Measurements from ENCODE around the gene ATXN7L1.

The ATXN7L1 gene

DNA sequence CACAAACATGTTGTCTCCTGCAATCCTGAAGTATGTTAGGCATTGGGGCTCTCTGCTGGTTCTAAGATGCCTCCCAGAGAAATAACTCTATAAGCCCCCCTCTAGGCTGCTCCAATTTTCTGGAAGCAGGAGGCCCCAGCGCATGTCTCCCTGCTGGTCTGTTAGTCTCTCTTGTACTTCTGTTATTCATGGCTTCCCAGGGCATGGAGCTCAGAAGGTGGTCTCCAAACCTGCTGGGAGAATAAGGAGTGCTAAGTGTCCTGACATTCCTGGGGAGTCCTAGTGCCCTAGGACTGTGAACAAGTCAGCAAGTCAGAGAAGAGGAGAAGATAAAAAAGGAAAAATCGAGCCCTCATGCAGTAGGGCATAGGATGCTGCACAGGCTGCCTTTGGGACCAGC is 224.6 kb downstream of the ATXN7L1 start:
- no peak for DNase-seq (ENCODE audit: low read depth in 2 of 2, low spot score in 1 of 2)

DNA sequence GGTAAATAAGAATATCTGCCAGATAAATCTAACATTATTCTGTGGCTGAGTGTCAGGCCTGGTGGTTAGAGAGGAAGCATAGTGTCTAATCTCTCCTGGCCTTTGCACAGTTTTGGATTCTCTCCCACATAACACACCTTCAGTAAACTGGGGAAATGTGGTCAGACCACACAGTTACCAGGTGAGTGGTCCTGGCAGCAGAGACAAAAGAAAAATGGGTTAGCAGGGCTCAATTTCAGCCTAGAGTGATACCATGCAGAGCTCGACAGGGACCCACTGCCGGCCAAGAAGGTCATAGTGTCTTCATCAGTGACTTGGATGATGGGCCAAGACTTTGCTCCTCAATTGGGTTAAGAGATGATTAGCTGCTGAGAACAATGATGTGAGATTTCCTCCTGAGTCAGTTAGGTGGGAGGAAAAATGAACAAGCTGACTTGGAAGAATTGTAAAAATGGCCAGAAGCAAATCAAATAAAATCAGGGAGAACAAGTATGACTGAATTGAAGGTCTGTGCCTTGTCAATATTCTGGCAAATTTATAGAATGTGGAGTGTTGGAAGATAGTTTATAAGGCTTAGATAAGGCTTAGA is 225.9 kb downstream of the ATXN7L1 start:
- DNase-seq (ENCODE audit: low read depth in 2 of 2, low spot score in 1 of 2), result no peak

DNA sequence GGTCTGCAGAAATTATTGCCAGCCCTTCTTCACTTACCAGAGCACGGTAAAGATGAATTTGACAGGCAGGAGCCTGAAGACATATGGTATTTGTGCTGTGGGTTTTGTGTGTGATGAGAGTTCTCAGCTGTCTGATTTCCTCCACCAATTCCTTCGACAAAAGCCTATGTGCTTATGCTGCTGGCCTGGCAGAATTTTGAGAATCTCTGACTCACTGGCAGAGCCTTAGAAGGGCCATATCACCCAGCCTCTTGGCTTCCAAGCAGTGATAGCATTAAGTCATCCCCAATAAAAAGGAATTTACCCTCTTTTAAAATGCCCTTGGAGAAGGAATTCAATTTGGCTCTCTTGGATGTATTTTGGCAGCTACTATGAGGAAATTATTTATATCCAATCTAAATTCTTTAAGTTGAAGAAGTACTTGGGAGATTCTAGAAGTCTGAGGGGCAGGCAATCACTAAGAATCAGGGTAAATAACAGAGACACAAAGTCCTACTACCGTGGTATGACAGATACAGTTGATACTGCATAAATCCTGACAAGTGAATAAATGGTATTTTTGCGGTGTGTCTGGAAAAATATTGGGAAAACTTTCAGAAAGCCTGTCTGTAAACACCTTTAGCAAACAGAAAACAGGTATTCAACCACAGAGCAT is 226.5 kb downstream of the ATXN7L1 start:
- DNase-seq (ENCODE audit: low read depth in 2 of 2, low spot score in 1 of 2), result no peak

DNA sequence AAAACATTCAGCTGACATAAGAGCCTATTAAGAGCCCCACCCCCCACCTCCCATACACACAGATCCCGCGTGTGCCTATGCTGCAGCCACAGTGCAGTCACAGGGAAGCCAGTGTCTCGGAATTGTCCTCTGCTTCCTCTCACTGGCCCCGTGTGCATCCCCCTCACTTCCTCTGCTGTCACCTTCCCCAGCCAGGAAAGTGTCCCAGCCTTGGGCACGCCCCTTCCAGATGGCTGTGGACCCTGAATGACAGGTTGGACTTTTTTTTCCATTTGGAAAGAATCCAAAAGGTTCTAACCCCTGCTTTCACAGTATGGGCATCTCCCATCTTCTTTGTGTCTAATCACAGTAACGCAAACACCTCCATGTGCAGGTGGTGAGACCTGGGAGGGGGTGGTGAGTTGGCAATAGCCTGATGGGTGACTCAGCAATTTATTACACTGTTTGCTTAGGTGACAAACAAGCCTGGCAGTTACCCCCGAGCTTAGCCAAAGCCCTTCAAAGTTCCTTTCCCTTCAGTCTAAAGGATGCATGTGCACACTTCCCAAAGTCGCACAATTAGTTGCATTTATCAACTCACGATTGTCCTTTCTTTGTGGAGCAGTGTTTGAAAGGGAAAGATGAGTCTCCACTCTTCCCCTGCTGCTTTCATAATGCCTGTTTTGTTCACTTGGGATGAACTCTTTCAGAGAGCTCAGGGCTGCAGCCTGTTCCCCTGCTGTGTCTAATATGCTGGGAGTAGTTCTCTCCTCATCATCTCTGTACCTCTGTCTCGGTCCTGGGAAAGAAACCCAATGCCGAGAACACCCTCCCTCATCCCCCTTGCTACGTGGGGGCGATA is 227.6 kb downstream of the ATXN7L1 start:
- DNase-seq (ENCODE audit: low read depth in 2 of 2, low spot score in 1 of 2), result no peak

DNA sequence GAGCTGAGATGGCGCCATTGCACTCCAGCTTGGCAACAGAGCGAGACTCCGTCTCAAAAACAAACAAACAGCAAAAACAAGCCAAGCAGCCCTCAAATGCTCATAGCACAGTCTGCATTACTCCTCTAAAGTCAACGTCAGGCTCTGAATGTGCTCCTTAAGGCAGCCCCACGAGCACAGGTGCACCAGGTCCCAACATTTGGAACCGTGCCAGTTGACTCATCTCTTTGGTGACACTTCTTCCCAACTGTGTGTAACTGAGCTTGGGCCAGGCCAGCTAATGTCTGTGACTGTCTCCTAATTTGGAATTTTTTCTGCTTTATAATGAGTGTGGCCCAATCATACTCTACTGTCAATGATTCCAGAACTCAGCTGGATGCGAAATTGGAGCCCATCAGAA is 228.8 kb downstream of the ATXN7L1 start:
- no peak for DNase-seq (ENCODE audit: low read depth in 2 of 2, low spot score in 1 of 2)

DNA sequence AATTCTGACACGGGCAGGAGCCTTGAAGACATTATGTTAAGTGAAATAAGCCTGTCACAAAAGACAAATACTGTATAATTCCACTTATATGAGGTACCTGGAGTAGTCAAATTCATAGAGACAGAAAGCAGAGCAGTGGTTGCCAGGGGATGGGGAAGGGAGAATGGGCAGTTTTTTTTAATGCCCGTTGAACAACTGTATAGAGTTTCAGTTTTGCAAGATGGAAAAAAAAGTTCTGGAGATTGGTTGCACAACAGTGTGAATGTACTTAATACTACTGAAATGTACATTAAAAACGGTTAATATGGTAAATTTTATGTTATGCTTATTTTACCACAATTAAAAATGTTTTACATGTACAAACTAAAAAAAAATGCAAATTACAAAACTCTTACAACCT is 231.5 kb downstream of the ATXN7L1 start:
- no peak for DNase-seq (ENCODE audit: low read depth in 2 of 2, low spot score in 1 of 2)

DNA sequence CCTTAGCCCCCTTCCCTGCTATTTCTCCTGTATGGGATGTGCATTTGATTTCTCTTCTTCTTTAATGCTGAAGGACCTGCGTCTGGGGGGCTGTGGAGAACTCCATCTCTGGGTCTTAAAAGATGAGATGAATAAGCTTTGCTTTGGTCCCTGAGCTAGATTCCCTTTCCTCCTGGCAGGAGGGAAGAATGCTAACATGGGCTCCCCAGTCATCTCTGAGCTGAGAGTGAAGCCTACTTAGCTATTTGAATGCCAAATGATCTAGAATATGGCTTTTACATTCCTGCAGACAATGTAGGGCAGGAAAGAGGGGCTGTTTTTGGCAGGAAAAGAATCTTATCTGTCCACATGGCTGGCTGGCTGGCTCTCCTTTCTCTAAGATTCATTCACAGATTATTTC is 232.5 kb downstream of the ATXN7L1 start:
- no peak for DNase-seq (ENCODE audit: low read depth in 2 of 2, low spot score in 1 of 2)

DNA sequence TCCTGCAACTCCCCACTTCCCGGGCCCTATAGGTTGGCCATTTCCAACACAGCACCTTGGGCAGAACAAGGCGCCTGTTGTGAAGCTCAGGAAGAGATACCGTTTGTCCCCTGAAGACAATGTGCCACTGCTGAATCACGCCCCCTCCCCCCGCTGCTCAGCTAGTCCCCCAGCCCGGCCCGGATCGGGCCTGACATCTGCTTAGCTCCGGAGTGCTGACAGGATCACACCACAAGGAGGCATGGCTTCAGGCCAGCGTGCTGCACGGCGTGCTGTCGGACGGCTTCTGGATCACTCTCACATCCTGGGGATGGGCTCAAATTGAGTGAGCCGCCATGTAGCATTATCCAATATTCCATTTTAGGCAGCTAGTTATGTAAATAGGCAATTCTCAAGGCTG is 233.0 kb downstream of the ATXN7L1 start:
- DNase-seq (ENCODE audit: low read depth in 2 of 2, low spot score in 1 of 2), result no peak

DNA sequence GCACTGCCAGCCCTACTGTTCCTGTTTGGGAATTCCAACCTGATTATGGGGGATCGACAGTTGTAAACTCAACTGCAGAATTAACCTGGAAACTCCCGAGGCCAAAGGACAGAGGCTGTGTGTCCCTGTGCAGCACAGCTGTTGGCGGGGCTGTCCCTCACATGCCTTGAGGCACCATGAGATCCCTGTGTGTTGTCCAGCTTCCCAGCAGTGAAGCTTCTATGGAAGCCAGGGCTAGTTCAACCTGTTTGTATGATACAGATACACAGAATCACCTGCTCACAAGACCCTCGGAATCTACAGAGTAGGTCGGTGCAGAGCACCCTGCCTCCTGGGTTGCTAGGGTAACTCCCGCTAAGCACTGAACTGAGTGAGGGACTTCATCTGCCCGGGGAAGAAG is 234.1 kb downstream of the ATXN7L1 start:
- DNase-seq (ENCODE audit: low read depth in 2 of 2, low spot score in 1 of 2), result no peak

DNA sequence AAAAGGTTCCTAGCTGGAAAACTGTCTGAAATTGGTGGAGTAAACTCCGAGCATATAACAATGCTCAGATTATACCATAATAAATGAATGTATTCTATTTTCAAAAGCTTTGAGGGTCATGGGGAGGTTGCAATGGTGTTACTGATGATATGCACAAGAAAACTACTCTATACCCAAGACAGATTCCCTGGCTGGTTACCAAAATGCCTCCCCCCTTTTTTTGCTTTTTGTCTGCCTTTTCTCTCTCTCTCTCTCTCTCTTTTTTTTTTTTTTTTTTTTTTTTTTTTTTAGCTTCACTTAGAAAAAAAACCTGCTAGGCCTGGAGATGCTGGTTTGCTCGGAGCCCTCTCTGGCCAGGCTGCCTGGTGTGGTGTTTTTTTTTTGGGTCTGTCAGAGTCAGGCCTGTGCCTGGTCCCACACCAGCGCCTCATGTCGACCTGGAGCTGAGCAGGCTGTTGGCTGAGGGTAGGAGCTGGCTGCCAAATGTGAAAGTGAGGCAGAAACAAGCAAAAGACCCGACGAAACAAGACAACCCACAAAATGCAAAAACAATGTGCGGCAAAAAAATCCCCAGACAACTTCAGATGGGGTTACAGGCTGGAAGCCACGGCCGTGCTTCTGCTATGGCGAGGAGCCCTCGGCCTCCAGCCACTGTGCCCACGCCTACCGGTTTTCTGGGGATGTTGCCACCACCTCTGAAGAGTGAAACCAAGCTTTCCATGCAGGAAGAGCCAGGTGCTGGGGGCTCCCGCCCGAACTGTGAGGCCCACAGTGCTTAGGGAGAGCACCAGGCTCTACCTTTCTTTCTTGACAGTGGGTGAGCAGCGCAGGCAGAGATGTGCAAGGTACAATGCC is 235.2 kb downstream of the ATXN7L1 start:
- DNase-seq (ENCODE audit: low read depth in 2 of 2, low spot score in 1 of 2), result no peak

DNA sequence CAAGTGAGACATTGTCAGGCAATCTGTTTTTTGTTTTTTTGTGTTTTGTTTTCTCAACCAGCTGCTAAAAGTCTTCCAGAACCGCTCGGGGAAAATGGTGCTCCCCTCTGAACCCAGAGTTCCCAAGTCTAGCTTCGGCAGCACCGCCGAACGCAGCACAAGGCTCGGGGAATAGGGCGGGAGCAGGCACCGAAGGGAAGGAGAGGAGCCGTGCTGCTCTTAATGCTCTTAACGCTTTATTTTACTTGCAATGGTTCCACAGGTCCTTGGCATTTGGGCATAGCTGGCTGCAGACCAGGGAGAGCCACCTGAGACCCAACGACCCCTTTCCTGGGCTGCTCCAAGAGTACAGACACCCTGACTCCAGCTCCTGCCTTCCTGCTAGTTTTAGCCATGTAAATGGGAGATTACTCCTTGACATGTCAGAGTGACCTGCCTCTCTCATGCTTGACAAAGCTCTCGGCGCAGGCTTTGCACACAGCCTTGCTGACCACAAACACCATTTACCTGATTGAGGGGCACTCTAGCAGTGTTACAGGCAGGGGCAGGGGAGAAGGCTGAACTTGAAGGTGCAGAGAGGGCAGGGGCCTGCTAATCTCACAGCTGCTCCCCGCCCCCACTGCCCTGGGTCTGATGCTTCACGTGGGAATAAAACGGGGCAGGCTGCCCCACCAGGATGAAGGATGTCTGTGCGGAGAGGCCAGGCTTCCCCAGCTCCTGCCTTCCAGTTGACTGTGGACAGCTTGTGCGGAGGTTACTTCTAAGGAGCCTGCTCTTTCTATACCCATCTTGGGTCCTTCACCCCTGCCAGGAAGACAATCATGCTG is 236.5 kb downstream of the ATXN7L1 start:
- DNase-seq (ENCODE audit: low read depth in 2 of 2, low spot score in 1 of 2), result no peak

DNA sequence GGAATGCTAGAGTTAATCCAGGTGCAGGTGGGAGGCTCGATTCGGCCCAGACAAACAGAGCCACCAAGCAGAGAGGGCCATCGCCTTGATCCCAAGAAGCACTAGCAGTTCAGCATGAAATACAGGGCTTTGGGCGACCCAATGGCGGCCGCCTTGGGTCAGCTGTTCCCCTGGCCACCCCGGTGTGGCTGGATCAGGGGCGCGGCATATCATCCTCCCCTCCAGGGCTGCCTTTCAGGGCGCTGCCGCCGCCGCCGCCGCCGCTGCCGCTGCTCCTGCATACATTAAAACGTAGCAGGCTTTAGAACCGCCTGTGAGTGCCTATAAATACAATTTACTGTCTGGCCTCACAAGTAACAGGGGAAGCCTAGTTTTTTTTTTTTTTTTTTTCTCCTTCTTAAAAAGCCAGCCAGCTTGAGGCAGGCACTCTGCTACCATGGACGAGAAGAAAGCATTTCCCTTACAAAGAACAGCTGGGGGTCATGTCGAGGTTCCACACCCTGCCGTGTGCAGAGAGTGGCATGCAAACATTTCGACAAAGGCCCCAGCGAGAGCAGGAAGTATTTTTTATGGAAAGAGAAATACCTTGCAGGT is 237.4 kb downstream of the ATXN7L1 start:
- DNase-seq (ENCODE audit: low read depth in 2 of 2, low spot score in 1 of 2), result no peak

DNA sequence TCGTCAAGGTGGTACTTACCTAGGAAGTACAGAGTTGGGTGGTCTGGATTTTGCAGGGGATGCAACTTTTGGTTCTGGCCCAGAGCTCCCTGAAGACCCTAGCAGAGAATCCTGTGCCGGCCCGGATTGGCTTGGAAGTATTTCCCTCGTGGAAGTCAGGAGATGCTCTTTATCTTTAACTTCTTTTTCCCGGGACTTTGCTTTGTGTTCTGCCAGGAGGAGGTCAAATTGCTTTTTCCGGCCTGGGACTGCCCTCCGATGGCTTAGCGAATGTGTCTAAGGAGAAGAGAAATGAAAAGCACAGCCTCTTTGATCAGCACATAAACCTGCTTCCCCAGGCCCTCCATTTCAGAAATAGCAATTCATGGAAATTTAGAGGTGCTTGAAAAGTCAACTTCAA is 238.1 kb downstream of the ATXN7L1 start:
- no peak for DNase-seq (ENCODE audit: low read depth in 2 of 2, low spot score in 1 of 2)

DNA sequence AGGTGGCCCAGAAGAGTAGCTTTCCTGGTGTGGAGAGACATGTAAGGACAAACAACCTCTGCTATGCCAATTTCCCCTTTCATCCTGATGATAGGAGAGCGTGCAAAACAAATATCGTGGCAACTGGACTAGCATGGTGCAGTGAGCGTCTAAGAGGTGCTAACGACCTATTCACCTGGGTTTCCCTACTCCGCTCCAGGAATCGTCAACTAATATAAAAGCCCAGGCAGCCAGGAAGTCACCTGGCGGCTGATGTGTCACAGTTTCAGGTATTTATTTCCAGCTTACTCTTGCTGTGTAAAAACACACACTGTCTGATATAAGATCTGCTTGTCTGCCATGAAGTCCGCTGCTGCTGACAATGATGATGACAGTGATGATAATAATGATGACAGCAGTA is 238.6 kb downstream of the ATXN7L1 start:
- DNase-seq (ENCODE audit: low read depth in 2 of 2, low spot score in 1 of 2), result no peak

DNA sequence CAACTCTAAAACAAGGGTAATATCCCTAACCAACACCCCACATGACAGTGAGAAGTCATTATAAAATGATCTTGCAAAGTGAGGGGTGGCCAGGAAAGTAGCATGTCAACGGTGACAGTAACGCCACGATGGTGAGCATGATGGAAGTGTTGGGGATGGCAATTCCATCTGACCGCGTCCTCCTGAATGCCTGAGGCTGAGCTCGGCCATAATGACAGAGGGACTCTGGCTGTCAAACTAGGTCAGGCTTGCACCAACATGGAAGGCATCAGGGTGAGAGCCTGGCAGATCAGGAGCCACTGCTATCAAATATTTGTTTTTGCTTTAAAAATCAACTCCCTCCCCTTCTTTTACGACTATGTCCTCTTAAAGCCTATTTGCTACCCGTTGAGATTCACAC is 239.4 kb downstream of the ATXN7L1 start:
- no peak for DNase-seq (ENCODE audit: low read depth in 2 of 2, low spot score in 1 of 2)

DNA sequence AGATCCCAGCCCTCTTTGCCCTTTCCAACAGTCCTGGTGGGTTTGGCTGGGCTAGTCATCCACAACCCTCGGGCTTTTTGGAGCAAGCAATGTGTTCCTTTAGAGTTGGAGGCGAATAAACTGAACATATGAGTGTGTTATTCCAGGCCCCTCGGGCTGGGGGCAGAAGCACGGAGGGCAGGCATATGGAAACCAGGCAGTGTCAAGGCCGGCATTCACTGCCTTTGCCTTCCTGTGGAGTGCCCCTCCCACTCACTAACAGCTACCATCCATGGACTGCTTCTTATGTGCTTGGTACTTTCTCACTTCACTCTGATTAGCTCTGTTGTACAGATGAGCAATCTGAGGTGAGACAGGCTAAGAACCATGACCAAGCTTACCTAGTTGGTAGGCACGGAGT is 241.2 kb downstream of the ATXN7L1 start:
- no peak for DNase-seq (ENCODE audit: low read depth in 2 of 2, low spot score in 1 of 2)

DNA sequence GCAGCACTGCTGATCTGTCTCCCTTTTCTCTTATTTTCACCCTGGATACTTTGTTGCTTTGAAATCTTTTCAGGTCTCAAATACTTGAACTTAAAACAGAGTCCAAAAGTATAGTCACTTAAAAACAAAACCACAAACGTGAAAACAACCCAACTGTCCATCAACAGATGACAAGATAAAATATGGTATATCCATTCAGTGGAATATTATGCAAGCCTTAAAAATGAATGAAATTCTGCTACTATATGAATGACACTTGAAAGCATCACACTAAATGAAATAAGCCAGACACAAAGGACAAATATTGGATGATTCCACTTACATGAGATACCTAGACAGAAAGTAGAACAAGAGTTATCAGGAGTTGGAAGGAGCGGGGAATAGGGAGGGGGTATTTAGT is 250.4 kb downstream of the ATXN7L1 start:
- DNase-seq (ENCODE audit: low read depth in 2 of 2, low spot score in 1 of 2), result no peak

DNA sequence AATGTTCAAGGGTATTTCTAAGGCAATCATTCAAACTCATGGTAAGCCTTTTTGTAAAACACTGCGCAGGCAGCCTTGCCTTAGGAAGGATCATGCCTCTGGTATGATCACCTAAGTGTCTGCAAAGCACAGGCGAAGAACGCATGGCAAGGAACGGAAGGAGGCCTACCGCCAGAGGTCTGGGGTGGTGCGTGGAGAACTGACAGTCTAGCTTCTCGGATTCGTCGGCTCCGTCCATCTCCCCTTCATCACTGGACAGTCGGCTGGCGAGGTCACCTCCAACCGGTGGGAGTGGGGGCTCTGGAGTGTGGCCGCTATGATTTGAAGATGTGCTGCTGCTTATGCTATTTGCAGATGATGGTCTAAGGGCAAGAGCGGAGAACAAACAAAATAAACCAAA is 252.5 kb downstream of the ATXN7L1 start:
- DNase-seq (ENCODE audit: low read depth in 2 of 2, low spot score in 1 of 2), result no peak

DNA sequence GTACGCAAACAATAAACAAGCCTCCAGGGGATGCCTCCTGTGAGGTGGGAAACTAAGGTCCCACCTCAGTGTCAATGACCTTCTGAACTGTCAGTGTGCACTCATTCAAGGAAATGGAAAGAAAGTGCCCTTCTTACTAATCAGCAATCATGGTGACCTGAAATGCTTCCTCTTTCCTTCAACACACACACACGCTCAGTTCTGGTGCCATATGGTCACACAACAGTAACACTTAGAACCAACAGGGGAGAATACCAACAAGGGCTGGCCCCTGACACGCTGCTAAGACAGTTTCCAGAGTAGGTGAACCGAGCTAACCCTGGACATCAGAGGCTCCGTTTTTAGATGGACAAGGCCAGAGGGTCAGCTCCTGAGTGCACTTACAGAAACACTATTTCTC is 253.0 kb downstream of the ATXN7L1 start:
- DNase-seq (ENCODE audit: low read depth in 2 of 2, low spot score in 1 of 2), result no peak

DNA sequence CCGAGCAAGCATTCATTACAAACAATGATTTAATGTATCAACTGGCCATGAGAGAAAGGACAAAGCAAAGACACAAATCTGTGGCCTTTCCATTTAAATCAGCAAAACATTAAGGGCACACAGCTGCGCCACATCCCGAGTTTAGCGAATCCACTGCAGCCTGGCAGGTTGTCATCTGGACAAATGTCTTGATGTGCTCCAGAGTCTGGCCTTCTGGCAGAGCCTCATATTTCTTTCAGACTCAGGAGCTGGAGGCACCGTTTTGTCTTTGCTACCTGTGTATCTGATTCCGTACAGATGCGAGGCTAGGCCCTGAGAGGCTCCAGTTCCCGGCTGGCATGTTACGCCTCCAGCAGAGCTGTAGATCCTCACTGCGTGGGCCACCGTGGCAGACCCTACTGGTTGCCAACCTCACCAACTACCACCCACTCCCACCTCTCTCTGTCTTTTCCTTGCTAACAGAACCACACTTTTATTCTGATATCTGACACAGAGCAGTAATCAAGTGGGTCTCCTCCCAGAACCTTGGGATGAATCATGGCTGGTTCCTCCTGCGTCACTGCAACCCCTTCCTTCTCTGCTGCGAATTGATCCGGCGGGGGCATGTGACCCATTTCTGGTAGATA is 254.2 kb downstream of the ATXN7L1 start:
- DNase-seq (ENCODE audit: low read depth in 2 of 2, low spot score in 1 of 2), result no peak
